Lung (tissue), 12 donors: ENCODE results near the gene TANC1. TPM values are rescaled to one million over a fixed set of nuclear protein-coding genes. Genes with fewer than 3 reads are reported as not detected.
A peak's percentile ranks its signal among the peaks of the same experiment; 100 is the strongest.

Experiments used
- ATAC-seq: fragments of 200-7000 bp; cut with Tn5 transposase; one replicate; pipeline ENCODE4 v1.9.1; 2020; ENCODE audit warnings: moderate number of reproducible peaks; ENCODE audit not compliant: insufficient read depth, low FRiP score
- DNase-seq, 3 donors: peaks; one replicate each; pipeline ENCODE4 v3.0.0-alpha.2; 2013 to 2017
- H3K27ac ChIP-seq, 2 donors: one replicate each; pipeline ENCODE4 v1.5.1; 2013; ENCODE audit warnings: mild to moderate bottlenecking in 2 of 2, moderate library complexity in 2 of 2, control low read depth in 1 of 2, inconsistent platforms in 1 of 2, low read depth in 1 of 2, low read length in 1 of 2
- H3K27me3 ChIP-seq, 3 donors: one replicate each; pipeline ENCODE4 v1.5.1; 2013; ENCODE audit warnings: low read length in 2 of 3; ENCODE audit not compliant: control insufficient read depth in 3 of 3, insufficient read depth in 3 of 3
- H3K36me3 ChIP-seq, 4 donors: one replicate each; pipeline ENCODE4 v1.5.1; 2013; ENCODE audit warnings: low read length in 4 of 4, mild to moderate bottlenecking in 1 of 4, moderate library complexity in 1 of 4; ENCODE audit not compliant: control insufficient read depth in 4 of 4, insufficient read depth in 4 of 4
- H3K4me1 ChIP-seq, 5 donors: one replicate each; pipeline ENCODE4 v1.5.1; 2013; ENCODE audit warnings: low read length in 5 of 5, mild to moderate bottlenecking in 2 of 5, moderate library complexity in 1 of 5; ENCODE audit not compliant: control insufficient read depth in 5 of 5, insufficient read depth in 5 of 5
- H3K4me3 ChIP-seq: one replicate; pipeline ENCODE4 v1.5.1; 2013; ENCODE audit warnings: mild to moderate bottlenecking, control low read depth, moderate library complexity
- H3K9ac ChIP-seq, 2 donors: one replicate each; pipeline ENCODE4 v1.5.1; 2013; ENCODE audit warnings: low read length in 2 of 2, control low read depth in 1 of 2; ENCODE audit not compliant: insufficient read depth in 1 of 2
- H3K9me3 ChIP-seq, 4 donors: one replicate each; pipeline ENCODE4 v1.5.1; 2013; ENCODE audit warnings: low read length in 3 of 4, mild to moderate bottlenecking in 1 of 4, moderate library complexity in 1 of 4; ENCODE audit not compliant: control insufficient read depth in 4 of 4, insufficient read depth in 3 of 4
- WGBS, 2 donors: extraction: QIAGEN DNeasy Blood & Tissue Kit; methylation state at CpG; one replicate each; pipeline ENCODE4 v1.1.7; 2013; 5-methylcytosine and 5-hydroxymethylcytosine counted together
- polyA plus RNA-seq, 2 donors: library from polyadenylated mRNA; stranded (reverse); fragments of 200-250 nt; gene quantifications; one replicate each; pipeline ENCODE4 v1.2.1, GENCODE V29; 2013
- total RNA-seq, 2 donors: library from RNA; depleted of rRNA in 1 of 2; stranded (reverse); fragments of >200 nt in 1 of 2; gene quantifications; one replicate each; pipeline ENCODE4 v1.2.1, GENCODE V29; 2014 to 2021
- TF ChIP-seq, protein P1 (sequence below): IDR thresholded peaks from 2 replicates; pipeline ENCODE4 v1.5.1; 2012; ENCODE audit warnings: mild to moderate bottlenecking; ENCODE audit errors: control extremely low read depth, extremely low read depth
- donor health status: control.
- donor health status: control.
- donor health status: Bipolar disorder and iron deficiency.
- donor health status: healthy.
- donor health status: DM: yes; HTN: yes; CAD: no.

TANC1 gene
- total and polyA plus RNA-seq, 4 donors = 14.3 to 99.5 (median 37.3) TPM

DNA sequence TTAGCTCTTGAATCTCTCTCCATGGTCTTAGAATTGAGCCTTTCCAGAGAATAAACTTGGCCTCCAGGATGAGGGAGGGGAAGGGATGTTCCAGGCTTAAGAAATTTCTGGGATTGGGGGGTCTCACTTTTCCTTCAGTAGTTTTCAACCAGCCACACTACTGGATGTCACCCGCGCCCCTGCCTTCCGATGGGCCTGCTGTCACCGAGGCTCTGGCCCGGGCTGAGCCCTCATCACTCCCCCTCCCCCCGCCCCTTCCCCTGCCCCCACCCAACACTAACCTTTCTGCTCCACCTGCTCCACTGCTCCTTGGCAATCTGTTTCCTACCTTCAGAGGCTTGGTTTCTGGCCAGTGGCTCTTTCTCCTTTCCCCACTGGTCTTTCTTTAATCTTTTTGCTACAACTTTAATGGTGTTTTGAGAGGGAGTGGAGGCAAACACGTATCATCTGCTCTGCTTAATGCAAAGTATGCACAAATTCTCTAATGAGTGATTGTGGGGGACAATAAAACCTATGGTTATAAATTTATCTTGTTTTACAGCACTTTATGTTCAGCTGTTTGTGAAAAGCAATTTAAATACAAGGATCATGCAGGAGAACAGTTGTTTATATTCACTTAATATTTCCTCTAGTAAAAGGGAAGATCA, 162.9 kb downstream of the TANC1 start:
- 87 to 88% methylated on average over 7 of the region's 7 CpGs for WGBS, 2 donors
- Histone ChIP-seq H3K4me3 (no peak overlapping the region), H3K9me3 (no peaks in the 10 kb centered on the region), H3K27me3 (no peaks in the 10 kb centered on the region), H3K36me3 (peaks cover 0 to 4% (median 0%) of the 10 kb centered on the region in 4 donors), H3K9ac (no peak overlapping the region), H3K4me1 (peaks cover 15 to 61% (median 37%) of the 10 kb centered on the region in 5 donors), H3K27ac (peak overlapping the region in 1 of 2 donors; percentile 83)
- TF ChIP-seq, protein P1, sequence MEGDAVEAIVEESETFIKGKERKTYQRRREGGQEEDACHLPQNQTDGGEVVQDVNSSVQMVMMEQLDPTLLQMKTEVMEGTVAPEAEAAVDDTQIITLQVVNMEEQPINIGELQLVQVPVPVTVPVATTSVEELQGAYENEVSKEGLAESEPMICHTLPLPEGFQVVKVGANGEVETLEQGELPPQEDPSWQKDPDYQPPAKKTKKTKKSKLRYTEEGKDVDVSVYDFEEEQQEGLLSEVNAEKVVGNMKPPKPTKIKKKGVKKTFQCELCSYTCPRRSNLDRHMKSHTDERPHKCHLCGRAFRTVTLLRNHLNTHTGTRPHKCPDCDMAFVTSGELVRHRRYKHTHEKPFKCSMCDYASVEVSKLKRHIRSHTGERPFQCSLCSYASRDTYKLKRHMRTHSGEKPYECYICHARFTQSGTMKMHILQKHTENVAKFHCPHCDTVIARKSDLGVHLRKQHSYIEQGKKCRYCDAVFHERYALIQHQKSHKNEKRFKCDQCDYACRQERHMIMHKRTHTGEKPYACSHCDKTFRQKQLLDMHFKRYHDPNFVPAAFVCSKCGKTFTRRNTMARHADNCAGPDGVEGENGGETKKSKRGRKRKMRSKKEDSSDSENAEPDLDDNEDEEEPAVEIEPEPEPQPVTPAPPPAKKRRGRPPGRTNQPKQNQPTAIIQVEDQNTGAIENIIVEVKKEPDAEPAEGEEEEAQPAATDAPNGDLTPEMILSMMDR = no peak
- ATAC-seq (no peak), DNase-seq (peak in 2 of 3 donors; percentile 75 to 87)

GRCh38 chr2:159131914-159132281, 163.5 kb downstream of the TANC1 start:
- TF ChIP-seq, protein P1 = no peak
- no peaks in the 10 kb centered on the region for H3K9me3 ChIP-seq
- 41 to 52% methylated on average over 4 of the region's 4 CpGs for WGBS, 2 donors
- no peak for DNase-seq
- H3K4me1 ChIP-seq = peaks cover 15 to 61% (median 38%) of the 10 kb centered on the region in 5 donors
- ATAC-seq = peak; percentile 36
- no peak overlapping the region for H3K9ac ChIP-seq
- peak overlapping the region in 1 of 2 donors; percentile 83 for H3K27ac ChIP-seq
- H3K4me3 ChIP-seq = no peak overlapping the region
- peaks cover 0 to 4% (median 0%) of the 10 kb centered on the region in 4 donors for H3K36me3 ChIP-seq
- no peaks in the 10 kb centered on the region for H3K27me3 ChIP-seq

- H3K27me3 ChIP-seq = no peaks in the 10 kb centered on the region
- H3K4me3 ChIP-seq = no peak overlapping the region
- peaks cover 19 to 70% (median 47%) of the 10 kb centered on the region in 5 donors for H3K4me1 ChIP-seq
- no peak for DNase-seq
- peak overlapping the region in 1 of 2 donors; percentile 93 for H3K27ac ChIP-seq
- TF ChIP-seq, protein P1 = no peak
- 46 to 47% methylated on average over 4 of the region's 4 CpGs for WGBS, 2 donors
- ATAC-seq = no peak
- H3K36me3 ChIP-seq = no peaks in the 10 kb centered on the region
- H3K9me3 ChIP-seq = no peaks in the 10 kb centered on the region
- no peak overlapping the region for H3K9ac ChIP-seq
These were observed 165.4 kb downstream of the TANC1 start for GRCh38 chr2:159133797-159134196.
